GM12865 (cell line): Measurements from ENCODE around the gene NDUFA3.
"Not testable (repeated sequence)": the region's sequence is repeated elsewhere in the genome, so short reads cannot be mapped to it uniquely, and the experiment has no call there.

Source experiments
- DNase-seq: peaks from one replicate; pipeline ENCODE4 v3.0.0; 2010; ENCODE audit warnings: low read depth
- H3K4me3 ChIP-seq: 2 replicates; pipeline ENCODE4 v1.5.1; 2011; ENCODE audit warnings: mild to moderate bottlenecking, low read depth, low read length, control low read depth
- TF ChIP-seq, protein P1 (sequence below): IDR thresholded peaks from 2 replicates; pipeline ENCODE4 v1.5.1; 2011; ENCODE audit warnings: low read length, control low read depth, low read depth, inconsistent platforms; ENCODE audit not compliant: insufficient read depth; ENCODE audit errors: missing control alignments

Gene NDUFA3

DNA sequence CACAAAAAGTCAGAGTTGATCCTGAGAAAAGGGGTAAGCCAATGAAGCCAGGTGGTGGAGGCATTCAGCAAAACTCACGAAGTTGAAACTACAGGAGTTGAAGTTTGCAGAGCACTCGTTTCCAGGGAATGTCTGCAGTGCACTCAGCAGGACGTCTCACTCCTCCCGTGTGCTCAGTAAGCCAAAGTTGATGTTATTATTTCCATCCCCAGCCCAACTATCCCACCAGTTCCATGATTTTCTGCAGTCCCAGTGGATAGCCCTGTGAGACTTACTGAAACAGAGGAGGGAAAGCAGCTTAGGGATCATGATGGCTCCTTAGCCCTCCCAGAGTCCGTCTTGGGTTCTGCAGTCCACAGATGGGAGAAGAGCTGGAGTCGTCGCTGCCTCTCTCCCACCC is 21.6 kb upstream of the NDUFA3 start, which contains the start of gene TARM1:
Gene TARM1, minus strand, starts transcription at position 334 of the 400 bp plus-strand sequence. Its CDS starts 25 bp downstream, at position 309.
- H3K4me3 ChIP-seq: no peak within 1 kb of the TSS
- TF ChIP-seq, protein P1, sequence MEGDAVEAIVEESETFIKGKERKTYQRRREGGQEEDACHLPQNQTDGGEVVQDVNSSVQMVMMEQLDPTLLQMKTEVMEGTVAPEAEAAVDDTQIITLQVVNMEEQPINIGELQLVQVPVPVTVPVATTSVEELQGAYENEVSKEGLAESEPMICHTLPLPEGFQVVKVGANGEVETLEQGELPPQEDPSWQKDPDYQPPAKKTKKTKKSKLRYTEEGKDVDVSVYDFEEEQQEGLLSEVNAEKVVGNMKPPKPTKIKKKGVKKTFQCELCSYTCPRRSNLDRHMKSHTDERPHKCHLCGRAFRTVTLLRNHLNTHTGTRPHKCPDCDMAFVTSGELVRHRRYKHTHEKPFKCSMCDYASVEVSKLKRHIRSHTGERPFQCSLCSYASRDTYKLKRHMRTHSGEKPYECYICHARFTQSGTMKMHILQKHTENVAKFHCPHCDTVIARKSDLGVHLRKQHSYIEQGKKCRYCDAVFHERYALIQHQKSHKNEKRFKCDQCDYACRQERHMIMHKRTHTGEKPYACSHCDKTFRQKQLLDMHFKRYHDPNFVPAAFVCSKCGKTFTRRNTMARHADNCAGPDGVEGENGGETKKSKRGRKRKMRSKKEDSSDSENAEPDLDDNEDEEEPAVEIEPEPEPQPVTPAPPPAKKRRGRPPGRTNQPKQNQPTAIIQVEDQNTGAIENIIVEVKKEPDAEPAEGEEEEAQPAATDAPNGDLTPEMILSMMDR: no peak
- DNase-seq: no peak

DNA sequence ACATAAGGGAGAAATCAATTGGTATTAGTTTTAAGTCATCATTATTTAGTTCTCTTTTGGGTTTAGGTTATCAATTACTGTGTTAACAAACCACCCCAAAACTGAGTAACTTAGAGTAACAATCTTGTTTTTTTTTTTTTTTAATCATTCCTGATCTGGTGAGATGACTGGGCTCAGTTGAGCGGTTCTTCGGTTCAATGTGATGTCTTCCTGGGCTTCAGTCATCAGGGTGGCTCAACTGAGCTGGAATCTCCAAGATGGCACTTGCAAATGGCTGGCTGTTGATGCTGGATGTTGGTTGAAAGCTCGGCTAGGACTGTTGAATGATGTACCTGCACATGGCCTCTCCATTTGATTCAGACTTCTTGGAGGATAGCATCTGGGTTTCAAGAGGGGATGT is 18.2 kb upstream of the NDUFA3 start:
- no peak overlapping the region for H3K4me3 ChIP-seq
- no peak for DNase-seq
- TF ChIP-seq, protein P1: no peak

DNA sequence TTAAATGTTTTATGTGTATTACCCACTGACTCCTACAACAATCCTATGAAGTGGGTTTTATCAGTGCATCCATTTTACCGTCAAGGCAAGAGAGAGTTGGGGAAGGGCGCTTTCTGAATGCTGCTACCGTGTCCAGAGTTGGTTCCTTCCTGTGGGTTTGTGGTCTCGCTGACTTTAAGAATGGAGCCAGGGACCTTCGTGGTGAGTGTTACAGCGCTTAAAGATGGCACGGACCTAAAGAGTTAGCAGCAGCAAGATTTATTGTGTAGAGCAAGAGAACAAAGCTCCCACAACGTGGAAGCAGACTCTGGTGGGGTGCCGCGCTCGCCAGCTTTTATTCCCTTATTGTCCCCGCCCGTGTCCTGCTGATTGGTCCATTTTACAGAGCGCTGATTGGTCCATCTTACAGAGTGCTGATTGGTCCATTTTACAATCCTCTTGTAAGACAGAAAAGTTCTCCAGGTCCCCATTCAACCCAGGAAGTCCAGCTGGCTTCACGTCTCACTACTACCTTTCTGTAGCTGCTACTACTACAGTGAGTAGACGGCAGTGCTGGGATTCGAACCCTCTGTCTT is 8.1 kb upstream of the NDUFA3 start:
- no peak for DNase-seq
- TF ChIP-seq, protein P1: no peak
- H3K4me3 ChIP-seq: no peak overlapping the region

DNA sequence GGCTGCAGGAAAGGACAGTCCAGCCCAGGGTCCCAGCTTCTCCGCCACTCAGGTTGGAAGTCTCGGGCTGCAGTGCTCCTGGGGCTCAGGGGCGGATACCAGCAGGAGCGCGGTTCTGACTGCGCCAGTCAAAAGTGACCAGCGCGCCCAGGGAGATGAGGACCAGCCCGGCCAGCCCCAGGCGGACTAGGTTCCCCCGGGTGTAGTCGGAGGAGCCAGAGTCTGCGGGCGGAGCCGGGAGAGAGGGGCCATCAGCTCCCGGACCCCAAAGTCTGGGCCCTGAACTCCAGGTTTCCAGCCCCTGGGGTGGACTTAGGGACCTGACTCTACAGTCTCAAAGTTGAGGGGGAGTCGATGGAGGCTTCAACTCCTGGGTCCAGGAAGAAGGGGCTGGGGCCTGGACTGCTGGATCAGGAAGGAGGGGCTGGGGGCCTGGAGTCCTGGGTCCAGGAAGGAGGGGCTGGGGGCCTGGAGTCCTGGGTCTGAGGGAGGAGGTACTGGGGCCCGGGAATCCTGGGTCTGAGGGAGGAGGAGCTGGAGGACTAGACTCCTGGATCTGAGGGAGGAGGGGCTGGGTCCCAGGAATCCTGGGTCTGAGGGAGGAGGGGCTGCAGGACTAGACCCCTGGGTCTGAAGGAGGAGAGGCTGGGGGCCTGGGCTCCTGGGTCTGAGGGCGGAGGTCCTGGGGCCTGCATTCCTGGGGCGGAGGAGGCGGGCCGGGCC is 7.4 kb upstream of the NDUFA3 start:
- TF ChIP-seq, protein P1: no peak
- DNase-seq: no peak
- no peak overlapping the region for H3K4me3 ChIP-seq

DNA sequence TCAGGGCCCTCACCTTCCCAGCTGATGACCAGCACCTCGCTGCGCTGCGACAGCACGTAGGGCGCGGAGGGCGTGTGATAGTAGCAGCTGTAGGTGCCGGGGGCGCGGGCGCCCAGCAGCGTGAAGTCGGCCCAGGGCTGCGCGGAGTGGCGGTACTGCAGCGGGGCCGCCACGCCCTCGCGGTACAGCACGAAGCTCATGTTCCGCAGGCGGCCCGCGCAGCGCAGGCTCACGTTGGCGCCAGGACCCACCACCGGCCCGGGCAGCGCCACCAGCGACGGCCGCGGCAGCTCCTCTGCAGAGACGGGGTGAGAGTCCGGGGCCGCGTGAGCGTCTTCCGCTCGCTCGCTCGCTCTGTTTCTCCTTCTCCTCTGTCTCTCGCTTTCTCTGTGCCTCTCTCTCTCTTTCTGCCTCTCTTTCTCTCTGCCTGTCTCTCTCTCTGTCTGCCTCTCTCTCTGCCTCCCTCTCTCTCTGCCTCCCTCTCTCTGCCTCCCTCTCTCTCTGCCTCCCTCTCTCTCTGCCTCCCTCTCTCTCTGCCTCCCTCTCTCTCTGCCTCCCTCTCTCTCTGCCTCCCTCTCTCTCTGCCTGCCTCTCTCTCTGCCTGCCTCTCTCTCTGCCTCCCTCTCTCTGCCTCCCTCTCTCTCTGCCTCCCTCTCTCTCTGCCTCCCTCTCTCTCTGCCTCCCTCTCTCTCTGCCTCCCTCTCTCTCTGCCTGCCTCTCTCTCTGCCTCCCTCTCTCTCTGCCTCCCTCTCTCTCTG is 6.6 kb upstream of the NDUFA3 start:
- H3K4me3 ChIP-seq: not testable (repeated sequence)
- peak; percentile 40 for DNase-seq

DNA sequence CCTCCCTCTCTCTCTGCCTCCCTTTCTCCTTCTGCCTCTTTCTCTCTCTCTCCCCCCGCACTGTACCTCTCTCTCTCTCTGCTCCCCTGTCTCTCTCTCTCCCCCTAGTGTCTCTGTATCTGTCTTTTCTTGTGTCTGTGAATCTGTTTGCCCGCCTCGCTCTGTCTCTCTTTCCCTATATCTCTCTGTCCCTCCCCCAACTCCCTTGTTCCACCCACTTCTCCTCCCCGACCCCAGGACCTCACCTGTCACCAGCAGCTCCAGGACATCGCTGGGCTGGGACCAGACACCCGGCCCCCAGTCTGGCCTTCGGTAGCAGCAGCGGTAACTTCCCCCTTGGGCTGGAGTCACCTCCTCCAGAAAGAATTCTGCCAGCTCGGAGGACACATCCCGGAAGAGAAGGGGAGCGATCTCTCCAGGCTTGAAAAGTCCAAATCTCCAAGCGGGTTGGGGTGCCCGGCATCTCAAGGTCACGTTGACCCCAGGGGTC is 6.0 kb upstream of the NDUFA3 start:
- TF ChIP-seq, protein P1: no peak
- DNase-seq: no peak
- H3K4me3 ChIP-seq: no peak overlapping the region
